Activated CD4-positive, alpha-beta memory T cell treated with anti-CD3 and anti-CD28 coated beads for 36 hours (primary cell): ENCODE data around the gene H2BK1. TPM values are rescaled to one million over a fixed set of nuclear protein-coding genes. Genes with fewer than 3 reads are reported as not detected.

ENCODE experiments used
- CTCF ChIA-PET: fragments of 350-600 bp; sonication (Branson Sonifier 250); formaldehyde crosslinking; loops from one replicate; lab custom pipeline; 2021; ENCODE audit warnings: antibody characterized with exemption, inconsistent platforms; lab: Charles Lee
- POLR2A ChIA-PET: fragments of 350-600 bp; sonication (Branson Sonifier 250); formaldehyde crosslinking; loops from one replicate; lab custom pipeline; 2021; ENCODE audit warnings: antibody characterized with exemption; lab: Charles Lee
- DNase-seq: peaks from one replicate; pipeline ENCODE4 v3.0.0-alpha.2; 2020
- H3K27ac Mint-ChIP-seq: one replicate; pipeline ENCODE4 v1.8.0; 2021; ENCODE audit warnings: mixed read lengths
- H3K27me3 Mint-ChIP-seq: one replicate; pipeline ENCODE4 v1.8.0; 2021; ENCODE audit warnings: mixed read lengths
- H3K36me3 Mint-ChIP-seq: one replicate; pipeline ENCODE4 v1.8.0; 2021; ENCODE audit warnings: mixed read lengths
- H3K4me1 Mint-ChIP-seq: one replicate; pipeline ENCODE4 v1.8.0; 2021; ENCODE audit warnings: low read depth, mixed read lengths
- H3K4me3 Mint-ChIP-seq: one replicate; pipeline ENCODE4 v1.8.0; 2021; ENCODE audit warnings: mild to moderate bottlenecking, mixed read lengths
- H3K9me3 Mint-ChIP-seq: one replicate; pipeline ENCODE4 v1.8.0; 2021; ENCODE audit warnings: mixed read lengths
- intact Hi-C: fragments of 100-400 bp; cut with micrococcal nuclease; formaldehyde crosslinking; loops from one replicate; pipeline ENCODE4 v1.15.1; 2023
- total RNA-seq, 2 experiments: library from RNA; stranded (reverse); gene quantifications; one replicate each; pipeline ENCODE4 v1.2.3, GENCODE V29; 2021

The H2BK1 gene
- total RNA-seq, 2 experiments from 2014 or later, result not detected

- CTCF ChIA-PET, result no interaction called here
- H3K27me3 Mint-ChIP-seq, result no peaks in the 10 kb centered on the region
- H3K4me3 Mint-ChIP-seq, result no peak overlapping the region
Measured at GRCh38 chr7:151209588-151209987, 700 bp downstream of the H2BK1 start.

GRCh38 chr7:151208253-151208862 is 1.9 kb downstream of the H2BK1 start:
- H3K9me3 Mint-ChIP-seq, result no peaks in the 10 kb centered on the region
- intact Hi-C loops, result no loop called here
- H3K27me3 Mint-ChIP-seq, result no peaks in the 10 kb centered on the region
- no peak overlapping the region for H3K4me3 Mint-ChIP-seq
- ChIA-PET CTCF (interaction anchor here (0.8 to 1.0 kb wide), 2 partner anchors 36 to 142 kb away, joined by 3 to 4 read pairs; no protein-coding TSS in a partner anchor), POLR2A (no interaction called here)
- peaks cover 6% of the 10 kb centered on the region for H3K36me3 Mint-ChIP-seq
- DNase-seq, result no peak
- H3K27ac Mint-ChIP-seq, result no peak overlapping the region
- H3K4me1 Mint-ChIP-seq, result peaks cover 26% of the 10 kb centered on the region

More at GRCh38 chr7:151209588-151209987, 700 bp downstream of the H2BK1 start:
- DNase-seq, result no peak
- Mint-ChIP-seq H3K27ac (no peak overlapping the region), H3K36me3 (peaks cover 14% of the 10 kb centered on the region), H3K4me1 (peaks cover 26% of the 10 kb centered on the region), H3K9me3 (no peaks in the 10 kb centered on the region)
- POLR2A ChIA-PET, result no interaction called here
- intact Hi-C loops, result no loop called here

DNA sequence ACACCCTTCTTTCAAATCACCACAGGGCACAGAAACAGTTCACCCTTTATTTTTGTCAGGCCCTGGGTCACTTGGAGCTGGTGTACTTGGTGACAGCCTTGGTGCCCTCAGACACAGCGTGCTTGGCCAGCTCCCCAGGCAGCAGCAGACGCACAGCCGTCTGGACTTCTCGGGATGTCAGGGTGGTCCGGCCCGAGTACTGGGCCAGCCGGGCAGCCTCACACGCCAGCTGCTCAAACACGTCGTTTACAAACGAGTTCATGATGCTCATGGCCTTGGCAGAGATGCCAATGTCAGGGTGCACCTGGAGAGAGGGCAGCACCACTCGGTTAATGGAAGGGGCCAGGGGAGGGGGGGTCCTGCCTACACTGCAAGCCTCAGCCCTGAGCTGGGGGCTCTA is 2.5 kb downstream of the H2BK1 start:
- no peak overlapping the region for H3K4me3 Mint-ChIP-seq
- POLR2A ChIA-PET, result no interaction called here
- DNase-seq, result no peak
- CTCF ChIA-PET, result interaction anchor here (0.8 to 1.7 kb wide), 4 partner anchors 36 to 143 kb away, joined by 3 to 5 read pairs (median 4); no protein-coding TSS in a partner anchor
- H3K36me3 Mint-ChIP-seq, result no peaks in the 10 kb centered on the region
- H3K9me3 Mint-ChIP-seq, result no peaks in the 10 kb centered on the region
- peaks cover 26% of the 10 kb centered on the region for H3K4me1 Mint-ChIP-seq
- intact Hi-C loops, result loop anchor here (2.0 kb wide), 1 partner anchor 37 kb away; no protein-coding TSS in a partner anchor
- H3K27me3 Mint-ChIP-seq, result no peaks in the 10 kb centered on the region
- H3K27ac Mint-ChIP-seq, result no peak overlapping the region

DNA sequence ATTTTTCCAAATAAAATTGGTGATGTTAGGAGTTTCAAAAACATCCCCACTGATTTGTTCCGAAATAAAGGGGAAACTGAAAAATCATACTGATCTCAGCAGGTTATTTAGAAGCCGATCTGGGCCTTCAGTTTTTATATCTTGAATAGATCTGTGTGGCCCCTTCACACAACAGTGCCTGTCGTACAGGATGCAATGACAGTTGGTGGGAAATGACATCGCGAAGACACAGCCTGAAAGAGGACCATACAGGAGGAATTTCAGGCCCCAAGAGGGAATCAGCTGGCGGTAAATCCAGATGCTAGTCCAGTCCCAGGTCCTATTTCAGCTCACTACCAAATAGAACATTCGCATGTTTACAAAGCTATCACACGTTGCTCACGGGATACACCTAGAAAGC is 3.0 kb downstream of the H2BK1 start:
- ChIA-PET POLR2A (no interaction called here), CTCF (interaction anchor here (0.8 to 1.7 kb wide), 5 partner anchors 35 to 143 kb away, joined by 3 to 5 read pairs (median 4); no protein-coding TSS in a partner anchor)
- no peaks in the 10 kb centered on the region for H3K27me3 Mint-ChIP-seq
- no peak overlapping the region for H3K4me3 Mint-ChIP-seq
- H3K36me3 Mint-ChIP-seq, result no peaks in the 10 kb centered on the region
- no peak for DNase-seq
- intact Hi-C loops, result loop anchor here (2.0 kb wide), 1 partner anchor 37 kb away; no protein-coding TSS in a partner anchor
- no peak overlapping the region for H3K27ac Mint-ChIP-seq
- H3K9me3 Mint-ChIP-seq, result no peaks in the 10 kb centered on the region
- peaks cover 26% of the 10 kb centered on the region for H3K4me1 Mint-ChIP-seq

GRCh38 chr7:151206914-151207313 is 3.4 kb downstream of the H2BK1 start:
- Mint-ChIP-seq H3K36me3 (no peaks in the 10 kb centered on the region), H3K27ac (no peak overlapping the region), H3K4me3 (no peak overlapping the region), H3K9me3 (no peaks in the 10 kb centered on the region), H3K27me3 (no peaks in the 10 kb centered on the region), H3K4me1 (peaks cover 26% of the 10 kb centered on the region)
- intact Hi-C loops, result loop anchor here (2.0 kb wide), 1 partner anchor 38 kb away; no protein-coding TSS in a partner anchor
- CTCF ChIA-PET, result interaction anchor here (1.0 to 1.7 kb wide), 4 partner anchors 35 to 105 kb away, joined by 3 to 5 read pairs (median 4); no protein-coding TSS in a partner anchor
- DNase-seq, result no peak
- POLR2A ChIA-PET, result no interaction called here

DNA sequence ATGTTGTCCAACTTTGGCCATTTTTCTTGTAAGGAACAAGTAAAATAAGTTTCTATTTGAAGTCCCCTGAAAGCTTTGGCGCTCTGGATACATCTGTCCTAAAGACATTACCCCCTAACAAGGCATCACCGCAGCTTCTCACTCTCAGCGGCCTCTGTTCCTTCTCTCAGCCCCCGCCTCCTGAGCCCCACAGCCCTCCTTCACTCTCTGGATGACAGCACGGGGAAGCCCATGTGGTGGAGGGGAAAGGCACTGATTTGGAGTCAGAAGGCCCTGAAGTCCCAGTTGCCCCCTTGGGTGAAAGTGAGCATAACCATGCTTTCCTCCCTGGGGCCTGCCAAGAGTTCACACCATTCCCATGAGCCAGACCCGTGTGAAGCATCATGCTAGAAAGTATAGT is 4.6 kb downstream of the H2BK1 start:
- Mint-ChIP-seq H3K4me1 (peaks cover 26% of the 10 kb centered on the region), H3K27me3 (no peaks in the 10 kb centered on the region), H3K9me3 (no peaks in the 10 kb centered on the region), H3K4me3 (no peak overlapping the region), H3K27ac (no peak overlapping the region), H3K36me3 (no peaks in the 10 kb centered on the region)
- CTCF ChIA-PET, result interaction anchor here (0.7 kb wide), 1 partner anchor 34 kb away, joined by 3 read pairs; no protein-coding TSS in a partner anchor
- POLR2A ChIA-PET, result no interaction called here
- no peak for DNase-seq
- intact Hi-C loops, result loop anchor here (2.0 kb wide), 1 partner anchor 39 kb away; no protein-coding TSS in a partner anchor

DNA sequence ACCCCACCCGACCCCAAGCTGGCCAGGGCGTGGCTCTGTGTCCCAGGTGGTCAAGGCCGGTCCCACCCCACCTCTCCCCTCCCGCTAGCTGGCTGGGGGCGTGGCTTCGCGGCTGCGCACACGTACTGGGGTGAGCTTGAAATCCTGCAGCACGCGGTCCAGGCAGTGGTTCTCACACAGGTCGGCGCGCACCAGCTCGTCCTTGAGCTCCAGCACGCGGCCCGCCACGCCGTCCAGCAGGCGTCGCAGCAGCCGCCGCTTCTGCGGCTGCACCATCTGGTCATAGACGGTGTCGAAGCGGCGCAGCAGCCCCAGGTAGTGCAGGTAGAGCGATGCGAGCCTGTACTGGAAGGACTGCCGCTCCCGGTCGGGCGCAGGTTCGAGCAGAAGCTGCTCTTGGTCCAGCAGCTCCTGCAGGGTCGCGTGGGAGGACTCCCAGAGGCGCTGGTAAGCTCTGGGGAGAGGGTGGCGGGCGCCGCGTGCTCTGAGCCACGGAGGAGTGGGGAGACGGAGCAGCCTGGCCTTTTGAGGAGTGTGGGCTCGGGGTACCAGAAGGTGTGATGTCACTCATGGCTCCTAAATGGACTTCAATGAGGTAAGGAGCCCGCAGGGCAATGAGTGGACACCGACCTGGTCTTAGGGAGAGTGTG is 5.8 kb downstream of the H2BK1 start:
- Mint-ChIP-seq H3K9me3 (no peaks in the 10 kb centered on the region), H3K27ac (no peak overlapping the region), H3K27me3 (no peaks in the 10 kb centered on the region), H3K4me1 (peaks cover 26% of the 10 kb centered on the region), H3K36me3 (no peaks in the 10 kb centered on the region), H3K4me3 (no peak overlapping the region)
- CTCF ChIA-PET, result interaction anchor here (0.7 kb wide), 1 partner anchor 32 kb away, joined by 3 read pairs; no protein-coding TSS in a partner anchor
- intact Hi-C loops, result no loop called here
- no peak for DNase-seq
- POLR2A ChIA-PET, result no interaction called here

DNA sequence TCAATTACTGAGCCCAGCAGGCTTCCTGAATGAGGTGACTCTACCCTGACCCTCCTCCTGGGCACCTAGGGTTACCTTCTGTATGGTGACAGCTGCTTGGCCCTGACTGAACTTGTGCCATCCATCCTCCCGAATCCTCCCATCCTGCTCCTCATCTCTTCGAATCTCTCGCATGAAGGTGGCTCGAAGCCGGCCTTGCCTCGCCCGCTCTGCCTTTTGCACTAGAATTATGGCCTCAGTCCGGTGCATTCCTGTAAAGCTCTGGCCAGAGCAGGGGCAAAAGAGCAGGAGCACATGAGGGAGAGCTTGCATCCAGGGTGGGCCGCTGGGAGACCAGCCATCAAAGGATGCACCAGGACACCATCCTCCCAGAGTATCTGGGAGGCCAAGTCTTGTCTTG is 7.5 kb downstream of the H2BK1 start:
- Mint-ChIP-seq H3K27ac (no peak overlapping the region), H3K27me3 (no peaks in the 10 kb centered on the region), H3K36me3 (no peaks in the 10 kb centered on the region), H3K4me3 (no peak overlapping the region), H3K4me1 (peaks cover 20% of the 10 kb centered on the region), H3K9me3 (no peaks in the 10 kb centered on the region)
- CTCF ChIA-PET, result interaction anchor here (0.6 kb wide), 1 partner anchor 40 kb away, joined by 3 read pairs; no protein-coding TSS in a partner anchor
- intact Hi-C loops, result no loop called here
- POLR2A ChIA-PET, result no interaction called here
- no peak for DNase-seq

GRCh38 chr7:151201751-151202150 is 8.5 kb downstream of the H2BK1 start:
- H3K9me3 Mint-ChIP-seq, result no peaks in the 10 kb centered on the region
- POLR2A ChIA-PET, result no interaction called here
- no peak for DNase-seq
- CTCF ChIA-PET, result no interaction called here
- H3K4me3 Mint-ChIP-seq, result no peak overlapping the region
- H3K4me1 Mint-ChIP-seq, result peaks cover 9% of the 10 kb centered on the region
- H3K27ac Mint-ChIP-seq, result no peak overlapping the region
- no peaks in the 10 kb centered on the region for H3K36me3 Mint-ChIP-seq
- H3K27me3 Mint-ChIP-seq, result no peaks in the 10 kb centered on the region
- intact Hi-C loops, result no loop called here

DNA sequence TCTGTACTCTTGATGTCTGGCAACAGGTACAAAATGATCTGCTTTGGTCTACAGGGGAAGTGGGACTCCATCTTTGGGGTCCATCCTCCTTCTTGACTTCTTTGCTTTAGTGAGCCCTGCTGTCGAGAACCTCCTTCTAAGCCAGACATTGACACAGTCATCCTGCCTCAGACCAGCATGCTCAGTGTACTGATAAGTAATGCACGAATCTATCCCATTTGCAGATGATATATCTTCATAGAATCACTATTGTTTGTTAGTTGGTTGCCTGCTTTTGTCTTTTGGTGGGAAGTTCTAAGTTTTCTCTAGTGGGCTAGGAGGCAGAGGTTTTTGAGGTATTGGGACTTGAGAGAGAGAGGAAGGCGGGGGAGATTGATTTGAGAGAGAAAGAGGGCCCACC is 8.9 kb downstream of the H2BK1 start:
- no peak for DNase-seq
- H3K36me3 Mint-ChIP-seq, result no peaks in the 10 kb centered on the region
- intact Hi-C loops, result no loop called here
- POLR2A ChIA-PET, result no interaction called here
- CTCF ChIA-PET, result interaction anchor here (1.1 kb wide), 1 partner anchor 42 kb away, joined by 3 read pairs; no protein-coding TSS in a partner anchor
- H3K4me3 Mint-ChIP-seq, result no peak overlapping the region
- no peak overlapping the region for H3K27ac Mint-ChIP-seq
- peaks cover 6% of the 10 kb centered on the region for H3K4me1 Mint-ChIP-seq
- no peaks in the 10 kb centered on the region for H3K27me3 Mint-ChIP-seq
- H3K9me3 Mint-ChIP-seq, result no peaks in the 10 kb centered on the region

DNA sequence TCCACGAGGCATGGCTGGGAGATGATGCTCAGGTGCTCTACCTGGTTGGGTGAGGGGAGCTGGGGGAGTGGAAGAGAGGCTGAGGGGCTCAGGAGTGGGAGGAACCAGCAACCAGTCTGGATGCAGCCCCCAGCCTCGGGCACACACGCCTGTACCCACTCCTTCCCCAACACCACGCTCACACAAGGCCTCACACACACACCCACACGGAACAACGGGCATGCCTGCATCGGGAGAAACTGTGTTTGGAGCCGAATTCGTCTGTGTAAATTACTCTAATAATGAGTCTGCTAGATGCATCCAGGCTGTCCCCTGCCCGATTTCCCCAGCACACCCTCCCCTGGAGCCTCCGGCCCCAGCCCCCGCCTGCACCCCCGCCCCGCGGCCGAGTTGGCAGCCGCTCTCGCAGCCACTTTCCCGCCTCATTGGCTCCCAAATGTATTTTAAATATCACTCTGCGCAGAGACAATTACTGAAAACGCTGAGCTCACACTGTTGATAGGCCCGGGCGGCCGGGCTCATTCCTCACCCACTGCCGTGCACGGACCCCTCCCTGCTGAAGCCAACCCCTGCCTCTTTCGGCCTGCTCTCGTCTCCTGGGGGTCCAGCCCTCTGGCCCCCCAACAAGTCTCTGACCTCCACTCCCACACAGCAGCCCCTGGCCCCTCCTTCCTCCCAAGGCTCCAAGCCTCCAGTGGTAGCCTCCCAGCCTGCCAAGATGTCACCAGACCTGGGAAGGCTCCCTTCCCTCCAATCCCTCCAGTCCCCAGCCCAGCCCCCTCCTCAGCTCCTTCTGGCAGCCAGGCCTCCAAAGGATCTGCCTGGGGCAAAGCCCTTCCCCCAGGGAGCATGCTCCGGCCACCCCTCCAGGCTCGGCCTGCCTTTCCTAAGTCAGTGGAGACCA is 11.1 kb downstream of the H2BK1 start:
- Mint-ChIP-seq H3K4me3 (no peak overlapping the region), H3K27ac (no peak overlapping the region), H3K9me3 (no peaks in the 10 kb centered on the region), H3K4me1 (no peaks in the 10 kb centered on the region), H3K36me3 (no peaks in the 10 kb centered on the region), H3K27me3 (peaks cover 2% of the 10 kb centered on the region)
- intact Hi-C loops, result no loop called here
- ChIA-PET CTCF (no interaction called here), POLR2A (no interaction called here)
- DNase-seq, result no peak
